ENCODE results near the gene PRDM16. TPM values are rescaled to one million over a fixed set of nuclear protein-coding genes. Genes with fewer than 3 reads are reported as not detected.

PRDM16 gene
- total RNA-seq, 1 donor from 2014 or later = 0.79 TPM

GRCh38 chr1:3431686-3432085, 362.7 kb downstream of the PRDM16 start:
- FAIRE-seq (no peak), DNase-seq (ENCODE audit: low read depth) (no peak)
- H3K36me3 ChIP-seq (ENCODE audit: control insufficient read depth, insufficient read depth, low read length) = no peaks in the 10 kb centered on the region
- no peak overlapping the region for H3K4me3 ChIP-seq (ENCODE audit: low read depth, low read length)
- no peak for TF ChIP-seq CTCF (IDR thresholded peaks at IDR 0.05; ENCODE audit: insufficient read depth, low read length, severe bottlenecking)
- H3K27me3 ChIP-seq (ENCODE audit: control insufficient read depth, insufficient read depth, low read length) = no peaks in the 10 kb centered on the region

GRCh38 chr1:3432306-3432705, 363.3 kb downstream of the PRDM16 start:
- no peak for TF ChIP-seq CTCF (IDR thresholded peaks at IDR 0.05; ENCODE audit: insufficient read depth, low read length, severe bottlenecking)

GRCh38 chr1:3433076-3433475, 364.1 kb downstream of the PRDM16 start:
- H3K27me3 ChIP-seq (ENCODE audit: control insufficient read depth, insufficient read depth, low read length) = no peaks in the 10 kb centered on the region
- no peak overlapping the region for H3K4me3 ChIP-seq (ENCODE audit: low read depth, low read length)
- H3K36me3 ChIP-seq (ENCODE audit: control insufficient read depth, insufficient read depth, low read length) = no peaks in the 10 kb centered on the region
- DNase-seq (ENCODE audit: low read depth) = no peak
- FAIRE-seq = no peak
- no peak for TF ChIP-seq CTCF (IDR thresholded peaks at IDR 0.05; ENCODE audit: insufficient read depth, low read length, severe bottlenecking)

More at GRCh38 chr1:3432306-3432705, 363.3 kb downstream of the PRDM16 start:
- Histone ChIP-seq H3K27me3 (ENCODE audit: control insufficient read depth, insufficient read depth, low read length) (no peaks in the 10 kb centered on the region), H3K4me3 (ENCODE audit: low read depth, low read length) (no peak overlapping the region), H3K36me3 (ENCODE audit: control insufficient read depth, insufficient read depth, low read length) (no peaks in the 10 kb centered on the region)
- DNase-seq (ENCODE audit: low read depth) (no peak), FAIRE-seq (no peak)

GRCh38 chr1:3433596-3434320, 364.8 kb downstream of the PRDM16 start:
- no peak for FAIRE-seq
- no peaks in the 10 kb centered on the region for H3K27me3 ChIP-seq (ENCODE audit: control insufficient read depth, insufficient read depth, low read length)
- no peak overlapping the region for H3K4me3 ChIP-seq (ENCODE audit: low read depth, low read length)
- no peak for TF ChIP-seq CTCF (IDR thresholded peaks at IDR 0.05; ENCODE audit: insufficient read depth, low read length, severe bottlenecking)
- no peak for DNase-seq (ENCODE audit: low read depth)
- no peaks in the 10 kb centered on the region for H3K36me3 ChIP-seq (ENCODE audit: control insufficient read depth, insufficient read depth, low read length)

- H3K36me3 ChIP-seq (ENCODE audit: control insufficient read depth, insufficient read depth, low read length) = no peaks in the 10 kb centered on the region
- no peak for TF ChIP-seq CTCF (IDR thresholded peaks at IDR 0.05; ENCODE audit: insufficient read depth, low read length, severe bottlenecking)
- DNase-seq (ENCODE audit: low read depth) = no peak
- FAIRE-seq = no peak
- no peak overlapping the region for H3K4me3 ChIP-seq (ENCODE audit: low read depth, low read length)
- no peaks in the 10 kb centered on the region for H3K27me3 ChIP-seq (ENCODE audit: control insufficient read depth, insufficient read depth, low read length)
These were observed 365.6 kb downstream of the PRDM16 start for GRCh38 chr1:3434406-3435110.

Data from bronchial epithelial cell (primary cell).